Gastrocnemius medialis (tissue), 4 donors: ENCODE results near the gene PLSCR2. TPM values are rescaled to one million over a fixed set of nuclear protein-coding genes. Genes with fewer than 3 reads are reported as not detected.

Experiments used
- ATAC-seq, 2 donors: fragments of 150-250 bp; one replicate each; pipeline ENCODE4 v1.9.1; 2016
- DNase-seq, 2 donors: peaks; one replicate each; pipeline ENCODE4 v3.0.0-alpha.2; 2019
- H3K27ac ChIP-seq, 4 donors: fragments of 200-600 bp; sonication (generic); 1 replicate in 1 of 4; 2 replicates in 3 of 4; pipeline ENCODE4 v1.5.1; 2016 to 2018; ENCODE audit warnings: mild to moderate bottlenecking in 2 of 4, moderate library complexity in 1 of 4
- H3K27me3 ChIP-seq, 3 donors: fragments of 200-600 bp; sonication (generic) in 2 of 3; 1 replicate in 1 of 3; 2 replicates in 2 of 3; pipeline versions ENCODE4 v1.5.1 to v1.6.0; 2016 to 2019; ENCODE audit warnings: mild to moderate bottlenecking in 1 of 3, moderate library complexity in 1 of 3
- H3K36me3 ChIP-seq, 2 donors: fragments of 200-600 bp; sonication (generic) in 1 of 2; one replicate each; pipeline ENCODE4 v1.5.1; 2017 to 2018
- H3K4me1 ChIP-seq, 2 donors: fragments of 200-600 bp; sonication (generic) in 1 of 2; one replicate each; pipeline ENCODE4 v1.5.1; 2016 to 2017; ENCODE audit warnings: mild to moderate bottlenecking in 2 of 2
- H3K4me3 ChIP-seq, 4 donors: fragments of 200-600 bp; sonication (generic) in 3 of 4; 1 replicate in 1 of 4; 2 replicates in 3 of 4; pipeline ENCODE4 v1.5.1; 2016 to 2019; ENCODE audit warnings: mild to moderate bottlenecking in 2 of 4
- H3K9me3 ChIP-seq, 3 donors: fragments of 200-600 bp; sonication (generic) in 2 of 3; 1 replicate in 1 of 3; 2 replicates in 2 of 3; pipeline ENCODE4 v1.5.1; 2016 to 2019
- CTCF ChIP-seq, 5 experiments: fragments of 450-650 bp in 3 of 5; fragments of 200-600 bp in 2 of 5; sonication (generic) in 2 of 5; IDR thresholded peaks in 4 of 5; conservative IDR thresholded peaks in 1 of 5; 1 replicate in 4 of 5; 2 replicates in 1 of 5; pipeline ENCODE4 v1.5.1; 2016 to 2019; ENCODE audit warnings: antibody characterized with exemption in 5 of 5, mild to moderate bottlenecking in 3 of 5, moderate library complexity in 3 of 5
- POLR2A ChIP-seq, 2 donors: fragments of 450-650 bp; IDR thresholded peaks; one replicate each; pipeline ENCODE4 v1.6.1; 2017; ENCODE audit warnings: antibody characterized with exemption in 2 of 2, mild to moderate bottlenecking in 2 of 2, moderate library complexity in 2 of 2
- in situ Hi-C, 4 donors: fragments of 200-750 bp; cut with MboI; loops; one replicate each; pipeline versions ENCODE4 v1.15.0 to v1.8.0; 2017; ENCODE audit warnings: low sequenced_read_pairs in 4 of 4
- intact Hi-C: fragments of 100-400 bp; cut with DNase I; formaldehyde crosslinking; loops from one replicate; pipeline ENCODE4 v1.15.1; 2023; ENCODE audit warnings: low total_unique reads
- total RNA-seq, 4 donors: library from RNA; depleted of rRNA; stranded (reverse); fragments of >200 nt; gene quantifications; one replicate each; pipeline versions ENCODE4 v1.1.0 to v1.2.3, GENCODE V29; 2016

The PLSCR2 gene
- total RNA-seq, 4 donors from 2014 or later = not detected

GRCh38 chr3:146471012-146471411, 1.7 kb upstream of the PLSCR2 start:
- Histone ChIP-seq H3K27ac (no peak overlapping the region), H3K4me1 (no peaks in the 10 kb centered on the region), H3K9me3 (no peaks in the 10 kb centered on the region), H3K4me3 (no peak overlapping the region), H3K27me3 (peaks cover 0 to 7% (median 2%) of the 10 kb centered on the region in 3 donors), H3K36me3 (no peaks in the 10 kb centered on the region)
- no peak for DNase-seq
- ATAC-seq = no peak
- TF ChIP-seq CTCF (IDR thresholded peaks at IDR 0.05 in 4 of 5, conservative IDR thresholded peaks at IDR 0.05 in 1 of 5) = no peak
- TF ChIP-seq POLR2A (IDR thresholded peaks at IDR 0.05) = no peak
- in situ Hi-C loops = no loop called here
- intact Hi-C loops = no loop called here

DNA sequence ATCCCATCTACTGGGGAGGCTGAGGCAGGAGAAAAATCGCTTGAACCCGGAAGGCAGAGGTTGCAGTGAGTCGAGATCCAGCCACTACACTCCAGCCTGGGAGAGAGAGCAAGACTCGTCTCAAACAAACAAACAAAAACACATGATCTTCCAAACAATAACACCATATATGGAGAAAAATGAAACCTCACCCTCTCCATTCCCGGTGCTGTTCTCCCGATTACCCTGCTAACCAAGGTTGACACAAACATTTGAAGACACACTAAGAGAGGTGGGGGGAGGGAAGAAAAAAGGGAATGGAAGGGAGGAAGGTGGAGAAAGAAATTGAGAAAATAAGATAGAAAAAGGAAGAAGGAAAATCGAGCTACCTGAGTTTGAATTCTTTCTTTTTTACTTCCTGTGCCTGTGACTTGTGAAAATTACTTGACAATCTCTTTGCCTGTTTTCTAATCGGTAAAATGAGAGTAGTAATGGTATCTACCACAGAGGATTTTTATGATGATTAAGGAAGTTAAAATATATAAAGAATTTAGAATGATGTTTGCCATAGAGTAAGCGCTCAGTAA, 1.1 kb upstream of the PLSCR2 start:
- intact Hi-C loops = no loop called here

GRCh38 chr3:146468671-146469149, 651 bp downstream of the PLSCR2 start:
- DNase-seq (no peak), ATAC-seq (no peak)
- in situ Hi-C loops = no loop called here
- Histone ChIP-seq H3K36me3 (no peaks in the 10 kb centered on the region), H3K4me1 (no peaks in the 10 kb centered on the region), H3K9me3 (no peaks in the 10 kb centered on the region), H3K4me3 (peak overlapping the region in 1 of 4 donors; percentile 59), H3K27me3 (peaks cover 0 to 7% (median 2%) of the 10 kb centered on the region in 3 donors), H3K27ac (peak overlapping the region in 3 of 4 donors; percentile 23 to 59 (median 54))
- intact Hi-C loops = no loop called here
- TF ChIP-seq POLR2A (IDR thresholded peaks at IDR 0.05) (no peak), CTCF (IDR thresholded peaks at IDR 0.05 in 4 of 5, conservative IDR thresholded peaks at IDR 0.05 in 1 of 5) (no peak)

More for the DNA sequence above, 1.1 kb upstream of the PLSCR2 start:
- in situ Hi-C loops = no loop called here
- H3K9me3 ChIP-seq = no peaks in the 10 kb centered on the region
- peaks cover 0 to 7% (median 2%) of the 10 kb centered on the region in 3 donors for H3K27me3 ChIP-seq
- no peaks in the 10 kb centered on the region for H3K4me1 ChIP-seq
- TF ChIP-seq CTCF (IDR thresholded peaks at IDR 0.05 in 4 of 5, conservative IDR thresholded peaks at IDR 0.05 in 1 of 5) (no peak), POLR2A (IDR thresholded peaks at IDR 0.05) (no peak)
- no peaks in the 10 kb centered on the region for H3K36me3 ChIP-seq
- DNase-seq (no peak), ATAC-seq (no peak)
- no peak overlapping the region for H3K27ac ChIP-seq
- no peak overlapping the region for H3K4me3 ChIP-seq

DNA sequence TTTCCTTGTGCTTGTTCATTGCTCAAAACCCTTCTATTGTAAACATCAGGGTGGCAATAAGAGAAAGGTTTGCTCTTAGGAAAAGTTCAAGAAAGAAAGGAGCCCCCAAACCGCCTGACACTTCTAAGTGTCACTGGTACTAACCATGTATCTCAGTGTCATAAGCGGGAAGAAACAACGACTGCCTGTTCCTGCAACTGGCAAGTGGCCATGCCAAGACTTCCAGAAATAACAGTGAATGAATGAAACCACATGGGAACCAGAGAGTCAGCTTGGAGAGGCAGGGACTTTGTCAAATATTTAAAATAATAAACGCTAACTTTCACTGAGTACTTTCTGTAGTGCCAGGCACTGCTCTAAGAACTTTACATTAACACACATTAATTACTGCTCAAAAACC, 1.1 kb downstream of the PLSCR2 start:
- H3K4me1 ChIP-seq = no peaks in the 10 kb centered on the region
- no peaks in the 10 kb centered on the region for H3K36me3 ChIP-seq
- in situ Hi-C loops = no loop called here
- ATAC-seq (no peak), DNase-seq (no peak)
- TF ChIP-seq POLR2A (IDR thresholded peaks at IDR 0.05) (no peak), CTCF (IDR thresholded peaks at IDR 0.05 in 4 of 5, conservative IDR thresholded peaks at IDR 0.05 in 1 of 5) (no peak)
- no peak overlapping the region for H3K4me3 ChIP-seq
- no peaks in the 10 kb centered on the region for H3K9me3 ChIP-seq
- intact Hi-C loops = no loop called here
- H3K27me3 ChIP-seq = peaks cover 0 to 7% (median 2%) of the 10 kb centered on the region in 3 donors
- peak overlapping the region in 1 of 4 donors; percentile 59 for H3K27ac ChIP-seq

DNA sequence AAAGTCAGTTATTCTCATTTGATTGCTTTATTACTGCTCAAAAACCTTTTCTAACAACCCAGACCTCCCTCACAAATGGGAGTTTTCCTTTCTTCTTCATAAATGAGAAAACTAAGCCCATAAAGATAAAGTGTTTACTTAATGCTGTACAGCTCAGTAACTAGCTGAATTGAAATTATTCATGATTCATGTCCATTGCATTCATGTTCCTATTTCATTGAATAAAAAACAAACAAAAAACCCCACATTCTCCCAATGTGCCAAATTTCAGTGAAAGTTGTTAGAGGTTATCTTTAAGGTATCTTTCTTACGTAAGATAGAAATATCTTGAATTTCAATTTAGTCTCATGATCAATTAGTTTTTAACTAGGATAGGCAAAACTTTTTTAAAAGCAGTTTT, 2.8 kb downstream of the PLSCR2 start:
- TF ChIP-seq POLR2A (IDR thresholded peaks at IDR 0.05) (no peak), CTCF (IDR thresholded peaks at IDR 0.05 in 4 of 5, conservative IDR thresholded peaks at IDR 0.05 in 1 of 5) (no peak)
- Histone ChIP-seq H3K4me1 (no peaks in the 10 kb centered on the region), H3K27me3 (peaks cover 0 to 4% (median 2%) of the 10 kb centered on the region in 3 donors), H3K4me3 (no peak overlapping the region), H3K27ac (no peak overlapping the region), H3K9me3 (no peaks in the 10 kb centered on the region), H3K36me3 (no peaks in the 10 kb centered on the region)
- in situ Hi-C loops = no loop called here
- ATAC-seq = no peak
- no peak for DNase-seq
- intact Hi-C loops = no loop called here
